ENCODE data around the gene HNRNPR. TPM values are rescaled to one million over a fixed set of nuclear protein-coding genes. Genes with fewer than 3 reads are reported as not detected.
A peak's percentile ranks its signal among the peaks of the same experiment; 100 is the strongest.

The HNRNPR gene
- total and polyA plus RNA-seq, 2 of the 8 experiments (the other 6 are each of a cell fraction or from before 2014, with no cell fraction given): 110 to 214 TPM

GRCh38 chr1:23357138-23357908, 13.2 kb upstream of the HNRNPR start (continued):
- no peak for TF ChIP-seq CTBP2 (IDR thresholded peaks at IDR 0.05; ENCODE audit: borderline replicate concordance, insufficient read depth, insufficient read length, low read length)
- no peak for TF ChIP-seq JUND (IDR thresholded peaks at IDR 0.05; ENCODE audit: low read length)
- no peak for TF ChIP-seq SIRT6 (IDR thresholded peaks at IDR 0.05; ENCODE audit: low read length)
- no peak for TF ChIP-seq CBX5 (IDR thresholded peaks at IDR 0.05; ENCODE audit: low read depth, low read length)
- no peak for TF ChIP-seq RFX5 (IDR thresholded peaks at IDR 0.05; ENCODE audit: borderline replicate concordance, low read depth, low read length)
- TF ChIP-seq EP300 (IDR thresholded peaks at IDR 0.05; ENCODE audit: borderline replicate concordance in 1 of 2, low read depth in 2 of 2, low read length in 2 of 2): peak in 1 of 2 experiments; percentile 89; a peak in 1 of 3 replicates
- peak; percentile 99 for TF ChIP-seq TCF12 (IDR thresholded peaks at IDR 0.05; ENCODE audit: low read depth, low read length)
- TF ChIP-seq NRF1 (IDR thresholded peaks at IDR 0.05; ENCODE audit: low read depth, low read length): no peak
- TF ChIP-seq RXRA (IDR thresholded peaks at IDR 0.05; ENCODE audit: insufficient read depth, low read depth, low read length): peak; percentile 93; the same call in 1 of the 2 replicates
- no peak for TF ChIP-seq CHD2 (IDR thresholded peaks at IDR 0.05; ENCODE audit: low read length)
- TF ChIP-seq SUZ12 (IDR thresholded peaks at IDR 0.05; ENCODE audit: low read length): no peak; the same call in 1 of the 2 replicates
- peak; percentile 96 for TF ChIP-seq NANOG (IDR thresholded peaks at IDR 0.05; ENCODE audit: insufficient read depth, low read depth, low read length, poor library complexity, severe bottlenecking)
- peak; percentile 89 for TF ChIP-seq SP1 (IDR thresholded peaks at IDR 0.05; ENCODE audit: low read depth, low read length)
- TF ChIP-seq ATF3 (IDR thresholded peaks at IDR 0.05; ENCODE audit: insufficient read depth, low read depth, low read length): no peak
